HepG2 (cell line): Measurements from ENCODE around the gene MGMT. TPM values are rescaled to one million over a fixed set of nuclear protein-coding genes. Genes with fewer than 3 reads are reported as not detected.

Source experiments
- ATAC-seq: fragments of 200-7000 bp; cut with Tn5 transposase; 3 replicates; pipeline ENCODE4 v1.9.1; 2020; ENCODE audit warnings: mild to moderate bottlenecking, moderate library complexity
- BruUV-seq: library from RNA; stranded (reverse); fragments of 400-500 nt; replicated peaks from 2 replicates; lab custom pipeline; 2021; lab: Mats Ljungman, UMichigan
- CTCF ChIA-PET: fragments of 300-600 bp; formaldehyde crosslinking; extraction: SDS; loops from one replicate; lab custom pipeline; 2021; ENCODE audit warnings: low total read pairs, inconsistent platforms, low intra/inter-chr PET ratio; lab: Yijun Ruan, JAX
- POLR2A ChIA-PET: fragments of 350-600 bp; sonication (Branson Sonifier 250); formaldehyde crosslinking; loops from one replicate; lab custom pipeline; 2020; ENCODE audit warnings: antibody characterized with exemption, inconsistent platforms; lab: Yijun Ruan, JAX
- DNase-seq: peaks from one replicate; pipeline ENCODE4 v3.0.0-alpha.2; 2015; ENCODE audit warnings: low spot score
- FAIRE-seq: peaks from 3 replicates; lab custom pipeline; 2011; peaks lifted over from hg19 to GRCh38; lab: Jason Lieb, UNC
- H2AFZ ChIP-seq: one replicate; pipeline ENCODE4 v1.6.1; 2011; ENCODE audit warnings: low read length, inconsistent platforms
- H3K27ac ChIP-seq: fragments of 300-600 bp; 3 replicates; pipeline ENCODE4 v1.8.0; 2011; ENCODE audit warnings: mixed run types, mild to moderate bottlenecking, mixed read lengths, low read length, inconsistent platforms; ENCODE audit not compliant: insufficient read depth; ENCODE audit errors: extremely low read length
- H3K27me3 ChIP-seq, 2 experiments: fragments of 200-600 bp in 1 of 2; 2 replicates in 1 of 2; 3 replicates in 1 of 2; pipeline versions ENCODE4 v1.6.0 to v1.8.0; 2011; ENCODE audit warnings: low read length in 2 of 2, mild to moderate bottlenecking in 2 of 2, moderate library complexity in 2 of 2, inconsistent platforms in 1 of 2; ENCODE audit not compliant: insufficient read depth in 2 of 2, control insufficient read depth in 1 of 2
- H3K36me3 ChIP-seq, 2 experiments: fragments of 200-600 bp in 1 of 2; replicated peaks in 1 of 2; 2 replicates in 1 of 2; 3 replicates in 1 of 2; pipeline versions ENCODE4 v1.5.1 to v1.8.0; 2011; ENCODE audit warnings: low read length in 2 of 2, inconsistent platforms in 1 of 2; ENCODE audit not compliant: insufficient read depth in 2 of 2, control insufficient read depth in 1 of 2
- H3K4me1 ChIP-seq: 2 replicates; pipeline ENCODE4 v1.5.1; 2012; ENCODE audit warnings: low read length, inconsistent platforms; ENCODE audit not compliant: insufficient read depth
- H3K4me2 ChIP-seq: 2 replicates; pipeline ENCODE4 v1.6.0; 2011; ENCODE audit warnings: low read depth, low read length, inconsistent platforms
- H3K4me3 ChIP-seq, 3 experiments: fragments of 200-600 bp in 1 of 3; sonication (generic), shearing (Covaris generic) in 1 of 3; replicated peaks in 1 of 3; 2 replicates each; pipeline ENCODE4 v1.5.1; 2011 to 2016; ENCODE audit warnings: low read length in 3 of 3, inconsistent platforms in 2 of 3, low read depth in 2 of 3, mild to moderate bottlenecking in 2 of 3, control low read depth in 1 of 3, mixed read lengths in 1 of 3; ENCODE audit not compliant: insufficient read depth in 1 of 3
- H3K79me2 ChIP-seq: one replicate; pipeline ENCODE4 v1.6.1; 2011; ENCODE audit warnings: low read length, inconsistent platforms; ENCODE audit not compliant: insufficient read depth
- H3K9ac ChIP-seq: 2 replicates; pipeline ENCODE4 v1.6.0; 2011; ENCODE audit warnings: mild to moderate bottlenecking, low read depth, low read length, inconsistent platforms; ENCODE audit not compliant: insufficient read depth
- H3K9me3 ChIP-seq: 2 replicates; pipeline ENCODE4 v1.5.1; 2012; ENCODE audit warnings: mild to moderate bottlenecking, low read length
- H4K20me1 ChIP-seq: 2 replicates; pipeline ENCODE4 v1.6.0; 2011; ENCODE audit warnings: inconsistent platforms, mild to moderate bottlenecking, low read length, moderate library complexity; ENCODE audit not compliant: insufficient read depth
- E2F5 ChIP-seq: sonication (generic); formaldehyde crosslinking; conservative IDR thresholded peaks from 2 replicates; pipeline ENCODE4 v1.4.0; 2020; ENCODE audit warnings: missing genetic modification reagents
- FOSL2 ChIP-seq: sonication (generic); formaldehyde crosslinking; IDR thresholded peaks from 2 replicates; pipeline ENCODE4 v1.4.0; 2020; ENCODE audit warnings: missing genetic modification reagents
- FOXA1 ChIP-seq, 2 experiments: fragments of 450-650 bp in 1 of 2; sonication (generic) in 1 of 2; formaldehyde crosslinking in 1 of 2; IDR thresholded peaks; 2 replicates each; pipeline versions ENCODE4 v1.4.0 to v1.6.1; 2016 to 2020; ENCODE audit warnings: missing genetic modification reagents in 1 of 2
- FOXA3 ChIP-seq: IDR thresholded peaks from 2 replicates; pipeline ENCODE4 v1.6.1; 2016; ENCODE audit warnings: missing genetic modification reagents, missing compliant biosample characterization
- FOXJ3 ChIP-seq: sonication (generic); formaldehyde crosslinking; IDR thresholded peaks from 2 replicates; pipeline ENCODE4 v1.4.0; 2020; ENCODE audit warnings: missing genetic modification reagents, mild to moderate bottlenecking, borderline replicate concordance
- FOXP1 ChIP-seq, 2 experiments: fragments of 450-650 bp in 1 of 2; IDR thresholded peaks; 2 replicates each; pipeline ENCODE4 v1.6.1; 2017 to 2018; ENCODE audit warnings: antibody characterized with exemption in 1 of 2
- MXI1 ChIP-seq: IDR thresholded peaks from 3 replicates; pipeline ENCODE4 v1.6.1; 2012; ENCODE audit warnings: low read depth, low read length, inconsistent platforms, borderline replicate concordance
- SP5 ChIP-seq: IDR thresholded peaks from 2 replicates; pipeline ENCODE4 v1.6.1; 2016; ENCODE audit warnings: low read depth, borderline replicate concordance
- ZMAT3 ChIP-seq: sonication (generic); formaldehyde crosslinking; conservative IDR thresholded peaks from 2 replicates; pipeline ENCODE4 v1.7.0; 2021; ENCODE audit warnings: missing genetic modification reagents
- ZNF296 ChIP-seq: sonication (generic); formaldehyde crosslinking; conservative IDR thresholded peaks from 2 replicates; pipeline ENCODE4 v1.5.0; 2020; ENCODE audit warnings: mild to moderate bottlenecking, missing genetic modification reagents
- ZNF510 ChIP-seq: sonication (generic); formaldehyde crosslinking; IDR thresholded peaks from 2 replicates; pipeline ENCODE4 v1.4.0; 2020; ENCODE audit warnings: low read depth, mild to moderate bottlenecking, missing genetic modification reagents
- ZNF556 ChIP-seq: sonication (generic); formaldehyde crosslinking; IDR thresholded peaks from 2 replicates; pipeline ENCODE4 v1.4.0; 2020; ENCODE audit warnings: mild to moderate bottlenecking, missing genetic modification reagents, borderline replicate concordance
- WGBS: methylation state at CpG from one replicate; pipeline ENCODE4 v1.1.6; 2017; ENCODE audit warnings: low lambda C conversion rate; 5-methylcytosine and 5-hydroxymethylcytosine counted together
- in situ Hi-C: cut with HindIII; loops from 2 replicates; pipeline ENCODE4 v1.10.0; 2017; ENCODE audit warnings: low pct_unique_long_range_greater_than_20kb; ENCODE audit not compliant: extremely low pct_ligation_motif_present
- intact Hi-C: fragments of 100-400 bp; cut with micrococcal nuclease; formaldehyde crosslinking; loops from one replicate; pipeline ENCODE4 v1.10.0; 2022; ENCODE audit not compliant: unreplicated experiment
- polyA plus RNA-seq, 8 experiments: library from polyadenylated mRNA; depleted of rRNA in 3 of 8; stranded (reverse) in 7 of 8; unstranded in 1 of 8; fragments of >200 nt; fragmentation: Illumina TruSeq in 4 of 8; extraction: Trizol in 4 of 8; gene quantifications; 2 replicates each; pipeline versions ENCODE4 v1.2.1 to v1.2.3, GENCODE V29; 2011 to 2016; ENCODE audit warnings: low read depth in 4 of 8, missing spikeins in 1 of 8, mixed read lengths in 1 of 8; ENCODE audit not compliant: insufficient read depth in 1 of 8
- total RNA-seq, 5 experiments: library from RNA; depleted of rRNA; stranded (reverse); fragments of >200 nt; fragmentation: Illumina TruSeq; extraction: Trizol; gene quantifications; 2 replicates each; pipeline ENCODE4 v1.2.3, GENCODE V29; 2016; ENCODE audit warnings: low read depth in 1 of 5
- TF ChIP-seq, protein P1 (sequence below): sonication (generic); formaldehyde crosslinking; IDR thresholded peaks from 2 replicates; pipeline ENCODE4 v1.8.0; 2022; ENCODE audit warnings: mild to moderate bottlenecking, missing genetic modification reagents, moderate library complexity
- TF ChIP-seq, protein P2 (sequence below): sonication (generic); formaldehyde crosslinking; IDR thresholded peaks from 2 replicates; pipeline ENCODE4 v1.5.0; 2020; ENCODE audit warnings: mild to moderate bottlenecking, missing genetic modification reagents
- TF ChIP-seq, protein P3 (sequence below): sonication (generic); formaldehyde crosslinking; conservative IDR thresholded peaks from 2 replicates; pipeline ENCODE4 v1.8.1; 2023; ENCODE audit warnings: missing genetic modification reagents
- TF ChIP-seq, protein P4 (sequence below): IDR thresholded peaks from 2 replicates; pipeline ENCODE4 v1.6.1; 2012; ENCODE audit warnings: inconsistent platforms

The MGMT gene
- total and polyA plus RNA-seq, 2 of the 13 experiments (the other 11 are each of a cell fraction or from before 2014, with no cell fraction given): 12.0 to 19.5 TPM

- ChIA-PET CTCF (no interaction called here), POLR2A (no interaction called here)
- H3K4me2 ChIP-seq: no peak overlapping the region
- in situ Hi-C loops (no loop called here), intact Hi-C loops (loop anchor here (10.0 kb wide), 1 partner anchor 655 kb away; the partner anchor contains the start of gene C10orf143)
- no peak overlapping the region for H3K4me3 ChIP-seq
- H3K27ac ChIP-seq: no peak overlapping the region
- H4K20me1 ChIP-seq: no peaks in the 10 kb centered on the region
- H3K9me3 ChIP-seq: no peaks in the 10 kb centered on the region
- peaks cover 50% of the 10 kb centered on the region for H3K4me1 ChIP-seq
- H3K36me3 ChIP-seq: no peaks in the 10 kb centered on the region
- FAIRE-seq (peak; percentile 32), DNase-seq (peak; percentile 61), ATAC-seq (no peak)
- BruUV-seq: no TSS peak
- no peaks in the 10 kb centered on the region for H3K79me2 ChIP-seq
- no peaks in the 10 kb centered on the region for H3K27me3 ChIP-seq
- no peak overlapping the region for H3K9ac ChIP-seq
- no peak overlapping the region for H2AFZ ChIP-seq
- WGBS: 72% methylated on average over 10 of the region's 10 CpGs
- no peak for TF ChIP-seq MXI1
- TF ChIP-seq ZNF556 (CRISPR knock-in tag): no peak
- TF ChIP-seq ZNF510 (CRISPR knock-in tag): no peak
- TF ChIP-seq, protein P1, sequence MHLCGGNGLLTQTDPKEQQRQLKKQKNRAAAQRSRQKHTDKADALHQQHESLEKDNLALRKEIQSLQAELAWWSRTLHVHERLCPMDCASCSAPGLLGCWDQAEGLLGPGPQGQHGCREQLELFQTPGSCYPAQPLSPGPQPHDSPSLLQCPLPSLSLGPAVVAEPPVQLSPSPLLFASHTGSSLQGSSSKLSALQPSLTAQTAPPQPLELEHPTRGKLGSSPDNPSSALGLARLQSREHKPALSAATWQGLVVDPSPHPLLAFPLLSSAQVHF (CRISPR knock-in tag): no peak
- TF ChIP-seq, protein P2, sequence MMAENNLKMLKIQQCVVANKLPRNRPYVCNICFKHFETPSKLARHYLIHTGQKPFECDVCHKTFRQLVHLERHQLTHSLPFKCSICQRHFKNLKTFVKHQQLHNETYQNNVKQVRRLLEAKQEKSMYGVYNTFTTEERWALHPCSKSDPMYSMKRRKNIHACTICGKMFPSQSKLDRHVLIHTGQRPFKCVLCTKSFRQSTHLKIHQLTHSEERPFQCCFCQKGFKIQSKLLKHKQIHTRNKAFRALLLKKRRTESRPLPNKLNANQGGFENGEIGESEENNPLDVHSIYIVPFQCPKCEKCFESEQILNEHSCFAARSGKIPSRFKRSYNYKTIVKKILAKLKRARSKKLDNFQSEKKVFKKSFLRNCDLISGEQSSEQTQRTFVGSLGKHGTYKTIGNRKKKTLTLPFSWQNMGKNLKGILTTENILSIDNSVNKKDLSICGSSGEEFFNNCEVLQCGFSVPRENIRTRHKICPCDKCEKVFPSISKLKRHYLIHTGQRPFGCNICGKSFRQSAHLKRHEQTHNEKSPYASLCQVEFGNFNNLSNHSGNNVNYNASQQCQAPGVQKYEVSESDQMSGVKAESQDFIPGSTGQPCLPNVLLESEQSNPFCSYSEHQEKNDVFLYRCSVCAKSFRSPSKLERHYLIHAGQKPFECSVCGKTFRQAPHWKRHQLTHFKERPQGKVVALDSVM: no peak
- no peak for TF ChIP-seq FOXP1 (IDR thresholded peaks at IDR 0.05)
- peak; percentile 37; the same call in 1 of the 2 replicates for TF ChIP-seq FOXP1 (CRISPR knock-in tag; IDR thresholded peaks at IDR 0.05)
- no peak for TF ChIP-seq FOXJ3 (CRISPR knock-in tag)
- TF ChIP-seq SP5: no peak
- TF ChIP-seq FOSL2 (CRISPR knock-in tag): peak; percentile 61; the same call in 1 of the 2 replicates
- no peak for TF ChIP-seq FOXA1 (IDR thresholded peaks at IDR 0.05)
- TF ChIP-seq FOXA1 (CRISPR knock-in tag; IDR thresholded peaks at IDR 0.05): peak; percentile 20; the same call in 1 of the 2 replicates
- TF ChIP-seq, protein P3, sequence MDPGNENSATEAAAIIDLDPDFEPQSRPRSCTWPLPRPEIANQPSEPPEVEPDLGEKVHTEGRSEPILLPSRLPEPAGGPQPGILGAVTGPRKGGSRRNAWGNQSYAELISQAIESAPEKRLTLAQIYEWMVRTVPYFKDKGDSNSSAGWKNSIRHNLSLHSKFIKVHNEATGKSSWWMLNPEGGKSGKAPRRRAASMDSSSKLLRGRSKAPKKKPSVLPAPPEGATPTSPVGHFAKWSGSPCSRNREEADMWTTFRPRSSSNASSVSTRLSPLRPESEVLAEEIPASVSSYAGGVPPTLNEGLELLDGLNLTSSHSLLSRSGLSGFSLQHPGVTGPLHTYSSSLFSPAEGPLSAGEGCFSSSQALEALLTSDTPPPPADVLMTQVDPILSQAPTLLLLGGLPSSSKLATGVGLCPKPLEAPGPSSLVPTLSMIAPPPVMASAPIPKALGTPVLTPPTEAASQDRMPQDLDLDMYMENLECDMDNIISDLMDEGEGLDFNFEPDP (CRISPR knock-in tag): no peak
- TF ChIP-seq ZNF296 (CRISPR knock-in tag): no peak
- no peak for TF ChIP-seq E2F5 (CRISPR knock-in tag)
- TF ChIP-seq, protein P4, sequence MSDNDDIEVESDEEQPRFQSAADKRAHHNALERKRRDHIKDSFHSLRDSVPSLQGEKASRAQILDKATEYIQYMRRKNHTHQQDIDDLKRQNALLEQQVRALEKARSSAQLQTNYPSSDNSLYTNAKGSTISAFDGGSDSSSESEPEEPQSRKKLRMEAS: no peak
- 0 out of 2 replicates have a peak, but pooled peaks have one; percentile 27 for TF ChIP-seq FOXA3 (CRISPR knock-in tag)
- TF ChIP-seq ZMAT3 (CRISPR knock-in tag): no peak
Measured at GRCh38 chr10:129459762-129460539, 7.1 kb upstream of the MGMT start.
